Peyer's patch (tissue), 4 donors: ENCODE measurements around the gene STYXL2.

Source experiments
- POLR2A ChIP-seq, 2 donors: fragments of 450-650 bp; IDR thresholded peaks; one replicate each; pipeline ENCODE4 v1.5.1; 2017; ENCODE audit warnings: antibody characterized with exemption in 2 of 2, mild to moderate bottlenecking in 2 of 2, moderate library complexity in 2 of 2
- TF ChIP-seq, protein P1 (sequence below), 6 experiments: fragments of 450-650 bp in 4 of 6; fragments of 200-600 bp in 2 of 6; sonication (generic) in 1 of 6; IDR thresholded peaks; one replicate each; pipeline ENCODE4 v1.5.1; 2017 to 2019; ENCODE audit warnings: antibody characterized with exemption in 6 of 6, mild to moderate bottlenecking in 3 of 6, moderate library complexity in 1 of 6

DNA sequence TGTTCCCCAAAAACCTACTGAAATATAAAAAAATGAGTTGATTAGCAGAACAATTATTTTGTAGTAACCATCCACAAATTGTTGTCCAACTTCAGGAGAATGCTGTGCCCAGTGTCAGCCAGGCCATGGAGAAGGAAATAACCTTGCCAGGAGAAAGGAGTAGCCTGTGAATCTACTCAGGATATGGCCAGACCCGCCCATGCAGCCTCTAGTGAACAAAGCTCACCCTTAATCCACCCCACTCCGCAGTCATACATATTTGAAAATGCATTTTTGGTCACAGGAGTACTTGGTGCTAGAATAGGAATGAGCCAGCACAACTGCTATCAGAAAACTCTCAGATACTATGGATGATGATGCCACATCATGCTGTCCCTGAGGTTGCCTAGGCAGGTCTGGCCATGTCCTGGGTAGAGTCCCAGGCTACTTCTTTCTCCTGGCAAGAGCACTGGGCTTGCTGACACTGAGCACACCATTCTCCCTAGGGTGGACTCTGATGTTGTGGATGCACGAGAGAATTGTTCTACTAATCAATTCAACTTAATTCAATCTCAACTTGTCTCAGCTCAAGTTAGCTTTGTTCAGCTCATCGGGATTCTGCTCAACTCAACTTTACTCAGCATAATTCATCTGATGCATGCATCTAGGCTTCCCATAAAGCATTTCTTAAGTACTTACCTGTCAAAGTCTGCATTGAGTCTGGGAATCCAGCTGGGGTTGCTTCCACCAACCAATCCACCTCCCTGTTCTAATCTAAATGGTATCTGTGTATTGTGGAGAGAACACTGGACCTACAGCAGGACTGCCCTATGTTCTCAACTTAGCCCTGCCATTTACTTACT is 18.2 kb downstream of the STYXL2 start:
- TF ChIP-seq POLR2A (IDR thresholded peaks at IDR 0.05), result no peak
- TF ChIP-seq, protein P1, sequence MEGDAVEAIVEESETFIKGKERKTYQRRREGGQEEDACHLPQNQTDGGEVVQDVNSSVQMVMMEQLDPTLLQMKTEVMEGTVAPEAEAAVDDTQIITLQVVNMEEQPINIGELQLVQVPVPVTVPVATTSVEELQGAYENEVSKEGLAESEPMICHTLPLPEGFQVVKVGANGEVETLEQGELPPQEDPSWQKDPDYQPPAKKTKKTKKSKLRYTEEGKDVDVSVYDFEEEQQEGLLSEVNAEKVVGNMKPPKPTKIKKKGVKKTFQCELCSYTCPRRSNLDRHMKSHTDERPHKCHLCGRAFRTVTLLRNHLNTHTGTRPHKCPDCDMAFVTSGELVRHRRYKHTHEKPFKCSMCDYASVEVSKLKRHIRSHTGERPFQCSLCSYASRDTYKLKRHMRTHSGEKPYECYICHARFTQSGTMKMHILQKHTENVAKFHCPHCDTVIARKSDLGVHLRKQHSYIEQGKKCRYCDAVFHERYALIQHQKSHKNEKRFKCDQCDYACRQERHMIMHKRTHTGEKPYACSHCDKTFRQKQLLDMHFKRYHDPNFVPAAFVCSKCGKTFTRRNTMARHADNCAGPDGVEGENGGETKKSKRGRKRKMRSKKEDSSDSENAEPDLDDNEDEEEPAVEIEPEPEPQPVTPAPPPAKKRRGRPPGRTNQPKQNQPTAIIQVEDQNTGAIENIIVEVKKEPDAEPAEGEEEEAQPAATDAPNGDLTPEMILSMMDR (IDR thresholded peaks at IDR 0.05), result no peak
